SKM-1 (cell line): ENCODE results near the gene CCDC201.
"Not testable (repeated sequence)": the region's sequence is repeated elsewhere in the genome, so short reads cannot be mapped to it uniquely, and the experiment has no call there.

Experiments
- DNase-seq: peaks from one replicate; lab custom pipeline; 2025; ENCODE audit not compliant: unreplicated experiment; lab: John Stamatoyannopoulos, UW

CCDC201 gene

GRCh38 chr7:45878457-45879144 is 5.7 kb upstream of the CCDC201 start:
- DNase-seq = no peak

DNA sequence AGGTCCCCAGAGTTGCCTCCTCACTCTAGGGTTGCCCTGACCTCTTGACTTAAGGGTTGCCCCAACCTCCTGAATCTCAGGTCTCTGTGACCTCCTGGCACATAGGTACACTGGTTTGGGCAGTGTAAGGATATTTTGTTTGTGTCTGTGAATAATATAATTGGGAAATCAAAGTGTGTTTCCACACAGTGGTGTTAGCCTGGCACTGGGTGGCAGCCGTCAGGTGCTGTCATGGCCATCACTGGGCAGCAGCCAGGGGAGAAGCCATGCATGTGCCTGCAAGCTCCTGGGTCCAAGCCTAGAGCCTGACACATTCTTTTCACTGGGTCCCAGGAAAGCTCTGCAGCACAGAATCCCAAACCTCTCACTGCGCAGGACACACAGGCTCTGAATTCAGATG is 3.6 kb upstream of the CCDC201 start:
- DNase-seq = no peak

GRCh38 chr7:45874408-45875131 is 1.7 kb upstream of the CCDC201 start:
- no peak for DNase-seq

GRCh38 chr7:45873355-45873754 is 473 bp upstream of the CCDC201 start:
- no peak for DNase-seq

- no peak for DNase-seq
These were observed 507 bp downstream of the CCDC201 start for GRCh38 chr7:45872116-45873034.

GRCh38 chr7:45869426-45869825 is 3.5 kb downstream of the CCDC201 start:
- no peak for DNase-seq

GRCh38 chr7:45867471-45867870 is 5.4 kb downstream of the CCDC201 start:
- DNase-seq = no peak

DNA sequence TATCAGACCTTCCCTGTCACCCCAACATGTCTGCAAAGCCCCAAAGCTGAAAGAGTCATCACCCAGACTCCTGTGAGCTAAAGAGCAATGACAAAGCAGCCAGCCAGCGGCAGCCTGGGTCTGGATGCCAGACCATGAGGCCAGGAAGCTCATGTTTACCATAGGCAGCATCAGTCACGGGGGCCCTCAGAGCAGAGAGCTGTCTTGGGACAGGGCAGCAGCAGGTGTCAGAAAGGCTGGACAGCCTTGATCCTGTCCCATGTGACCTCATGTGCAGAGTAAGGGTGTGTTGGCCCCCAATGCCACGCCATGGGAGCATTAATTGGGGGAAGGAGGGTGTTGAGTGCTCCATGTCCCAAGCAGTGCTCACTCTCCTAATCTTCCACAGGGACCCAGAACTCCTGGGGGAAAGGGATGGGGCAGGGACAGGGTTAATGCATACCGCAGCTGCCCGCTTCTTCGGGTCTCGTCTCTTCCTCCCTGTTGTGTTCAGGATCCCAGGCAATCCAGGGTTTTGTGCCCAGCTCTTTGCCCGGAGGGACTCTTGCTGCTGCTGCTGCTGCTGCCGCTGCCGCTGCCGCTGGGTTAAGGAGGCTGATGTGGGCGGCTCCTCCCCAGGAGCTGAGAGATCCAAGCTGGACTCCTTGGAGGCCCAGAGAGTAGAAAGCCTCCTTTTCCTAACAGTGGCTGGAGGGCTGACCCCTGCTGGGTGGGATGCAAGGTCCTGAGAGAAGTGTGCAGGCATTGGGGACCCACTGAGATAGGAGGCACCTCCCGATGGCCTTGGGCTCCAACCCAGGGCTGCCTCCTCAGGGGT is 7.1 kb downstream of the CCDC201 start:
- no peak for DNase-seq

- no peak for DNase-seq
These were observed 9.2 kb downstream of the CCDC201 start for GRCh38 chr7:45863715-45864114.

GRCh38 chr7:45856888-45857287 is 16.0 kb downstream of the CCDC201 start:
- not testable (repeated sequence) for DNase-seq

DNA sequence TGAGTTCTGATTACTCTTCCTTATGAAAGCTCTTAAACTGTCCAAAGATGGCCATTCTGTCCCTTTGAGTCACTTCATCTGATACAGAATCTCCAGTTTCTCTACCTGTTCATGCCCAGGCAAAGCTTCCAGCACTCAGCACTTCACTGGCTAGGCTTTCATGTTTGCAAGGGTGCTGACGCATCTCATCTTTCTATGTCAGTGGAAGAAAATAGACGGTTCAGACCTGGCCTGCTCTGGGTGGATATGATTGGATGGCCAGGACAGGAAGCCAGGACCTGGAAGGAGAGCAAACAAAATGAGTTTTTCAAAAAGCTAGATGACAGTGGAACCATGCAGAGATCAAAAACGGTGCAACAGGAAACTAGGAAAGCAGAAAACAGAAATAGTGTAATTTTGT is 17.2 kb downstream of the CCDC201 start:
- not testable (repeated sequence) for DNase-seq

DNA sequence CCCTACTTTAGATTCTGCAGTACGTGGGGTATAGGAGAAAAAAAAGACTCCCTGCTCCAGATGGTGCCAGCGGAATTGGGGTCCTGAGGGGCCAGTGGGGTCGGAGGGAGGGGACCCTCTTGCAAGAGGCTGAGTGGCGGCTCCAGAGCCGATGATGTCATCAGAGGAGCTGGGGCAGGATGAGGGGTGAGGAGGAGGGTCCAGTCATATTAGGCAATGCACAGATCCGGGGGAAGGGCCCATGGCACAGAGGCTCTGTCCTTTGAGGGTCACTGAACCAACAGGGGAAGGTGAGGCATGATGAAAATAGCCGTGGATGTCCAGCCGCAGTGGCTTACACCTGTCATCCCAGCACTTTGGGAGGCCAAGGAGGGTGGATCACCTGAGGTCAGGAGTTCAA is 19.4 kb downstream of the CCDC201 start:
- not testable (repeated sequence) for DNase-seq

GRCh38 chr7:45852984-45853383 is 19.9 kb downstream of the CCDC201 start:
- not testable (repeated sequence) for DNase-seq

- not testable (repeated sequence) for DNase-seq
These were observed 24.1 kb downstream of the CCDC201 start for GRCh38 chr7:45848734-45849133.

DNA sequence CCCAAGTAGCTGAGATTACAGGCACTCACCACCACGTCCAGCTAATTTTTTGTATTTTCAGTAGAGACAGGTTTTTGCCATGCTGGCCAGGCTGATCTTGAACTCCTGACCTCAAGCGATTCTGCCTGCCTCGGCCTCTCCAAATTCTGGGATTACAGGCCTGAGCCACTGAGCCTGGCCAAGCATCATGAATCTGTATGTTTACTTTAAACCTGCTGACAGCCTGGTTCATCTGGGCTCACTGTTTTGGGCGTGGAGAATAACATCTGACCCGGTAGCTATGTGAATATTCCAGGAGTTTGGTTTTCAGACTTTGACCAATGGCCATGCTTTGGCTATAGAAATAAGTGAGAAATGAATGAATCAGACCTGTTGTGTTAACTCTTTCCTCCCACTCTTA is 26.3 kb downstream of the CCDC201 start:
- not testable (repeated sequence) for DNase-seq

GRCh38 chr7:45841926-45842717 is 30.8 kb downstream of the CCDC201 start:
- DNase-seq = not testable (repeated sequence)

DNA sequence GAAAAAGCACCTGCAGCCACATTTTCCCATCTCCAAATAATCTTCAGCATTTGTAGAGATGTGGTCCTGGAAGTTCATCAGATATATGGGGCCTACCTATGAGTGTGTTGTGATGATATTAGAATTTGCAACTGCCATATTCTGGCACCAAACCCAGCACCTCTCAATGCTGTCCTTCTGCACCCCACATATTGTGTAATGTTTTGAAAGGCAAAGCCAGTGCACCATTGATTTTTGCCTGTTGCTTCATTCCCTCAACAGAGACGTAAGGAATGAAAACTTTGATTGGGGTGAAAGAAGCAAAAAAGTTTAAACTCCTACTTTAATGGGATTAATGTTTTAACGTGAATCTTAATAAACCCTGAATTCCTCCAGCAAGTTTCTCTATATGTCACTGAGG is 34.0 kb downstream of the CCDC201 start:
- not testable (repeated sequence) for DNase-seq

DNA sequence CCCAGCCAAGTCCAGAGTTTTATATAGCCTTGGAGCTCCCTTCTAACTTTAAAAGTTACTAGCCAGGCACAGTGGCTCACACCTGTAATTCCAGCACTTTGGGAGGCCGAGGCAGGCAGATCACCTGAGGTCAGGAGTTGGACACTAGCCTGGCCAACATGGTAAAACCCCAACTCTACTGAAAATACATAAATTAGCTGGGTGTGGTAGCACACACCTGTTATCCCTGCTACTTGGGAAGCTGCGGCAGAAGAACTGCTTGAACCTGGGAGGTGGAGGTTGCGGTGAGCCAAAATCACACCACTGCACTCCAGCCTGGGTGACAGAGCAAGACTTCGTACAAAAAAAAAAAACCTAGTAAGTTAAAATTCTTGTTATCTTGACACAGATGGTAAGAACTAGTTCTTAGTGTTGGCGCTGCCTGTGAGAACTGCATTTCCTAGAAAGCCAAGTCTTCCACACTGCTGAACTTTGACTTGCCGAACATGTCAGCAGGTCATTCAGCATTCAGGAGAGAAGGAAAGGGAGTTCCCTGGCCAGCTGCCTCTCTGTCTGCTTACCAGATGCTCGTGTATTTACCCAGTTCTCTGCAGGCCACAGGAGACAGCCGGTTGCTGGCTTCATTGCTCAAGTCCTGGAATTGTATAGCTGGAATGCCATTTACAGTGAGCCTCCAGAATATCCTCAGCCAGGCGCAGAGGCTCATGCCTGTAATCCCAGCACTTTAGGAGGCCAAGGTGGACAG is 40.3 kb downstream of the CCDC201 start:
- not testable (repeated sequence) for DNase-seq

GRCh38 chr7:45829846-45830245 is 43.0 kb downstream of the CCDC201 start:
- not testable (repeated sequence) for DNase-seq
